Cardiac fibroblast (primary cell): Measurements from ENCODE around the gene PUM1.
"Not testable (repeated sequence)": the region's sequence is repeated elsewhere in the genome, so short reads cannot be mapped to it uniquely, and the experiment has no call there.

ENCODE experiments used
- DNase-seq, 2 donors: peaks; one replicate each; pipeline versions ENCODE4 v3.0.0 to v3.0.0-alpha.2; 2010; ENCODE audit warnings: low read depth in 2 of 2
- H3K4me3 ChIP-seq, 2 donors: replicated peaks in 1 of 2; 1 replicate in 1 of 2; 2 replicates in 1 of 2; pipeline ENCODE4 v1.5.1; 2011; ENCODE audit warnings: low read depth in 2 of 2, low read length in 2 of 2, mild to moderate bottlenecking in 2 of 2, moderate library complexity in 1 of 2
- TF ChIP-seq, protein P1 (sequence below): IDR thresholded peaks from one replicate; pipeline ENCODE4 v1.5.1; 2011; ENCODE audit warnings: low read depth, mild to moderate bottlenecking, low read length, inconsistent platforms

The PUM1 gene

GRCh38 chr1:31040038-31040437, 25.5 kb downstream of the PUM1 start:
- no peak overlapping the region for H3K4me3 ChIP-seq
- TF ChIP-seq, protein P1, sequence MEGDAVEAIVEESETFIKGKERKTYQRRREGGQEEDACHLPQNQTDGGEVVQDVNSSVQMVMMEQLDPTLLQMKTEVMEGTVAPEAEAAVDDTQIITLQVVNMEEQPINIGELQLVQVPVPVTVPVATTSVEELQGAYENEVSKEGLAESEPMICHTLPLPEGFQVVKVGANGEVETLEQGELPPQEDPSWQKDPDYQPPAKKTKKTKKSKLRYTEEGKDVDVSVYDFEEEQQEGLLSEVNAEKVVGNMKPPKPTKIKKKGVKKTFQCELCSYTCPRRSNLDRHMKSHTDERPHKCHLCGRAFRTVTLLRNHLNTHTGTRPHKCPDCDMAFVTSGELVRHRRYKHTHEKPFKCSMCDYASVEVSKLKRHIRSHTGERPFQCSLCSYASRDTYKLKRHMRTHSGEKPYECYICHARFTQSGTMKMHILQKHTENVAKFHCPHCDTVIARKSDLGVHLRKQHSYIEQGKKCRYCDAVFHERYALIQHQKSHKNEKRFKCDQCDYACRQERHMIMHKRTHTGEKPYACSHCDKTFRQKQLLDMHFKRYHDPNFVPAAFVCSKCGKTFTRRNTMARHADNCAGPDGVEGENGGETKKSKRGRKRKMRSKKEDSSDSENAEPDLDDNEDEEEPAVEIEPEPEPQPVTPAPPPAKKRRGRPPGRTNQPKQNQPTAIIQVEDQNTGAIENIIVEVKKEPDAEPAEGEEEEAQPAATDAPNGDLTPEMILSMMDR = no peak
- DNase-seq = no peak

DNA sequence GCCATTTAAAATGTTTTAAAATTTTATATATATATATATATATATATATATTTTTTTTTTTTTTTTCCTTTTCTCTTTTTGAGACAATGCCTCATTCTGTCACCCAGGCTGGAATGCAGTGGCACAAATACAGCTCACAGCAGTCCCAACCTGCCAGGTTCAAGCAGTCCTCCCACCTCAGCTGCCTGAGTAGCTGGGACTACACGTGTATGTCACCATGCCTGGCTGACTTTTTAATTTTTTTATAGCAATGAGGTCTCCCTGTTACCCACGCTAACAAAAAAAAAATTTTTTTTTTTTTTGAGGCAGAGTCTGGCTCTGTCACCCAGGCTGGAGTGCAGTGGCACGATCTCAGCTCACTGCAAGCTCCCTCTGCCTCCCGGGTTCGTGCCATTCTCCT, 26.6 kb downstream of the PUM1 start:
- H3K4me3 ChIP-seq, DNase-seq: not testable (repeated sequence)

GRCh38 chr1:31038360-31038759, 27.2 kb downstream of the PUM1 start:
- H3K4me3 ChIP-seq = no peak overlapping the region
- peak; percentile 55 to 76 for DNase-seq
- TF ChIP-seq, protein P1 = no peak

- no peak for DNase-seq
Observed at GRCh38 chr1:31036749-31037500, 28.6 kb downstream of the PUM1 start.

GRCh38 chr1:31033598-31033997, 31.9 kb downstream of the PUM1 start:
- TF ChIP-seq, protein P1 = no peak
- DNase-seq = no peak
- H3K4me3 ChIP-seq = no peak overlapping the region

More at GRCh38 chr1:31036749-31037500, 28.6 kb downstream of the PUM1 start:
- TF ChIP-seq, protein P1 = no peak
- H3K4me3 ChIP-seq = no peak overlapping the region

- DNase-seq = no peak
- H3K4me3 ChIP-seq = no peak overlapping the region
- TF ChIP-seq, protein P1 = no peak
Observed at GRCh38 chr1:31032266-31032665, 33.3 kb downstream of the PUM1 start.

DNA sequence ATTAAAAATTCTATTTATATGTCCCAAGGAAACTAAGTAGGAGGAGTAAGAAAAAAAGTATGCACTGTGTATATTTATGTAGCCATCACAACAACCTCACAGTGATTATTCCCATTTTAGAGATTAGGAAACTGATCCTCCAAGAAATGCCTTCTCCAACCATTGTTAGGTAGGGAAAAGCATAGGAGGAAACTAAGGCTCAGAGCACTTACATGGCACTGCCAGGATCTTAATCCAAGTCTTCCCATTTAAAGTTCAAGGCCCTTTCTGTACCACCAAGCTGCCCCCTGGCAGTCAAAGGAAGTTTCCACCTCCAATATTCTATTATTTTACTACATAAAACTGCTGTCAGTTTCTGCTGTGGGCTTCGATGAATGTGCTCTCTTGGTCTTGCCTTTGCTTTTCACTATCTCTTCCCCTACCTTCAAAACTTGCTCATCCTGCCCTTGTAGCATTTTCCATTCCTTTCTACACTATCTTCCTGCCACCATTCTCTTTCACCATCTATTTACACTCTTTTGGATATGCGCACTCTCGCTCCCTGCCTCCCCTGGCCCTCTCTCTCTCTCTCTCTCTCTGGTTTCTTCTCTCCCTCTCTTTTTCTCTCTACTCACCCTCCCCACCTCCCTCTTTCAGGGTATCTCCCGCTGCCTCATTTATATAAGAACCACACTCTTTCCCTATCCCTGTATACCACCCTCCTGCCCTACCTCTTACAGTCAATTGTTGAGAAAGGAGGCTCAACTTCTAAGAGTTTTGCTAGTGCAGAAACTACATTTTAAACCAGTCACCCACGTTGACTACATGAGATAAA, 34.0 kb downstream of the PUM1 start:
- TF ChIP-seq, protein P1 = no peak
- DNase-seq = no peak
- no peak overlapping the region for H3K4me3 ChIP-seq
